Keratinocyte (primary cell): ENCODE data around the gene SRCIN1.

Experiments used
- CTCF ChIP-seq, 3 experiments: IDR thresholded peaks in 1 of 3; conservative IDR thresholded peaks in 1 of 3; optimal IDR thresholded peaks in 1 of 3; 2 replicates in 2 of 3; 3 replicates in 1 of 3; pipeline versions ENCODE3 to v1.5.1; 2011; ENCODE audit warnings: low read length in 3 of 3, mild to moderate bottlenecking in 3 of 3, moderate library complexity in 2 of 3, control low read depth in 1 of 3, inconsistent platforms in 1 of 3; ENCODE audit not compliant: insufficient read depth in 2 of 3; ENCODE audit errors: extremely low read depth in 1 of 3
- EZH2 ChIP-seq: IDR thresholded peaks from one replicate; pipeline ENCODE4 v1.6.1; 2012; ENCODE audit warnings: inconsistent platforms, mild to moderate bottlenecking, low read length, moderate library complexity

GRCh38 chr17:38588788-38589174 lies 17.0 kb downstream of the SRCIN1 start:
- TF ChIP-seq CTCF (optimal IDR thresholded peaks at IDR 0.05 in 1 of 3, IDR thresholded peaks at IDR 0.05 in 1 of 3, conservative IDR thresholded peaks at IDR 0.05 in 1 of 3; ENCODE audit: extremely low read depth in 1 of 3, insufficient read depth in 2 of 3, low read length in 3 of 3) (no peak), EZH2 (no peak)
